GM12878 (cell line): ENCODE measurements around the gene PARN. TPM values are rescaled to one million over a fixed set of nuclear protein-coding genes. Genes with fewer than 3 reads are reported as not detected.

Experiments used
- ATAC-seq: fragments of 200-7000 bp; cut with Tn5 transposase; 3 replicates; pipeline ENCODE4 v1.9.1; 2020; ENCODE audit warnings: mild to moderate bottlenecking, moderate library complexity
- BruUV-seq: library from RNA; stranded (reverse); fragments of 400-500 nt; replicated peaks from 2 replicates; lab custom pipeline; 2021; lab: Mats Ljungman, UMichigan
- CTCF ChIA-PET: fragments of 300-600 bp; sonication (Branson Sonifier 250); formaldehyde crosslinking; extraction: SDS; loops from one replicate; lab custom pipeline; 2021; ENCODE audit warnings: inconsistent platforms; lab: Yijun Ruan, JAX
- POLR2A ChIA-PET: fragments of 350-600 bp; formaldehyde crosslinking; extraction: SDS; loops from one replicate; lab custom pipeline; 2021; ENCODE audit warnings: inconsistent platforms; lab: Charles Lee
- RAD21 ChIA-PET: fragments of 300-600 bp; sonication (Branson Sonifier 250); formaldehyde crosslinking; loops from one replicate; lab custom pipeline; 2023; ENCODE audit warnings: antibody characterized with exemption; ENCODE audit not compliant: unreplicated experiment; lab: Charles Lee
- SMC1A ChIA-PET: fragments of 300-600 bp; sonication (Branson Sonifier 250); formaldehyde crosslinking; loops from one replicate; lab custom pipeline; 2023; ENCODE audit not compliant: unreplicated experiment, uncharacterized antibody; lab: Charles Lee
- DNase-seq: peaks from one replicate; pipeline ENCODE4 v3.0.0-alpha.2; 2011; ENCODE audit warnings: low read depth, low spot score
- FAIRE-seq: peaks from 3 replicates; lab custom pipeline; 2011; peaks lifted over from hg19 to GRCh38; lab: Jason Lieb, UNC
- H2AFZ ChIP-seq: 2 replicates; pipeline ENCODE4 v1.6.0; 2011; ENCODE audit warnings: low read depth, low read length, control low read depth; ENCODE audit not compliant: control insufficient read depth
- H3K27ac ChIP-seq: 2 replicates; pipeline ENCODE4 v1.5.1; 2011; ENCODE audit warnings: control low read depth; ENCODE audit not compliant: control insufficient read depth, insufficient read depth
- H3K27me3 ChIP-seq, 2 experiments: replicated peaks in 1 of 2; 2 replicates each; pipeline versions ENCODE4 v1.6.0 to v1.6.1; 2011; ENCODE audit warnings: low read length in 1 of 2; ENCODE audit not compliant: control insufficient read depth in 2 of 2, insufficient read depth in 2 of 2
- H3K36me3 ChIP-seq, 2 experiments: 2 replicates each; pipeline ENCODE4 v1.5.1; 2011; ENCODE audit warnings: low read length in 1 of 2; ENCODE audit not compliant: control insufficient read depth in 2 of 2, insufficient read depth in 2 of 2
- H3K4me1 ChIP-seq: 2 replicates; pipeline ENCODE4 v1.6.1; 2011; ENCODE audit warnings: mild to moderate bottlenecking, low read length, moderate library complexity, mixed read lengths; ENCODE audit not compliant: control insufficient read depth, insufficient read depth
- H3K4me2 ChIP-seq: 2 replicates; pipeline ENCODE4 v1.6.0; 2011; ENCODE audit warnings: control low read depth; ENCODE audit not compliant: control insufficient read depth, insufficient read depth
- H3K4me3 ChIP-seq: fragments of 200-600 bp; sonication (generic); 2 replicates; pipeline ENCODE4 v1.5.1; 2016
- H3K79me2 ChIP-seq: 2 replicates; pipeline ENCODE4 v1.6.0; 2011; ENCODE audit warnings: low read length; ENCODE audit not compliant: control insufficient read depth, insufficient read depth
- H3K9ac ChIP-seq: 2 replicates; pipeline ENCODE4 v1.8.0; 2011; ENCODE audit warnings: low read length, control low read depth, mixed read lengths; ENCODE audit not compliant: control insufficient read depth, insufficient read depth
- H3K9me3 ChIP-seq: replicated peaks from 3 replicates; pipeline ENCODE4 v1.5.1; 2011; ENCODE audit warnings: mild to moderate bottlenecking, low read length; ENCODE audit not compliant: control insufficient read depth, insufficient read depth
- H4K20me1 ChIP-seq: 2 replicates; pipeline ENCODE4 v1.6.0; 2011; ENCODE audit not compliant: control insufficient read depth, insufficient read depth
- ASH2L ChIP-seq: fragments of 300-600, 200-600 bp; sonication (generic); IDR thresholded peaks from 2 replicates; pipeline ENCODE4 v1.6.1; 2017; ENCODE audit warnings: low read depth, mild to moderate bottlenecking, borderline replicate concordance
- ATF2 ChIP-seq: IDR thresholded peaks from 2 replicates; pipeline ENCODE4 v1.6.1; 2012; ENCODE audit warnings: low read length, inconsistent platforms
- BACH1 ChIP-seq: fragments of 450-650 bp; IDR thresholded peaks from 2 replicates; pipeline ENCODE4 v1.6.1; 2017; ENCODE audit warnings: mild to moderate bottlenecking, borderline replicate concordance
- CEBPB ChIP-seq, 2 experiments: fragments of 150-350 bp in 1 of 2; IDR thresholded peaks; 2 replicates each; pipeline ENCODE4 v1.6.1; 2012 to 2014; ENCODE audit warnings: low read depth in 2 of 2, low read length in 2 of 2, borderline replicate concordance in 1 of 2, inconsistent platforms in 1 of 2
- HCFC1 ChIP-seq: fragments of 150-350 bp; IDR thresholded peaks from 2 replicates; pipeline ENCODE4 v1.6.1; 2014; ENCODE audit warnings: low read length
- NFXL1 ChIP-seq: fragments of 450-650 bp; IDR thresholded peaks from 2 replicates; pipeline ENCODE4 v1.6.1; 2017; ENCODE audit warnings: antibody characterized with exemption, mild to moderate bottlenecking, borderline replicate concordance
- SMC3 ChIP-seq: IDR thresholded peaks from 2 replicates; pipeline ENCODE4 v1.6.1; 2011; ENCODE audit warnings: low read length, improper control_type of control experiment, borderline replicate concordance
- YY1 ChIP-seq: IDR thresholded peaks from 2 replicates; pipeline ENCODE4 v1.6.1; 2011; ENCODE audit warnings: low read depth, mild to moderate bottlenecking, low read length
- ZBTB40 ChIP-seq: fragments of 450-650 bp; IDR thresholded peaks from 2 replicates; pipeline ENCODE4 v1.6.1; 2016; ENCODE audit warnings: mild to moderate bottlenecking, moderate library complexity, borderline replicate concordance
- ZNF207 ChIP-seq: fragments of 450-650 bp; IDR thresholded peaks from 2 replicates; pipeline ENCODE4 v1.6.1; 2014; ENCODE audit warnings: antibody characterized with exemption, mild to moderate bottlenecking, borderline replicate concordance
- WGBS: methylation state at CpG from one replicate; pipeline ENCODE4 v1.1.6; 2016; ENCODE audit warnings: low lambda C conversion rate; ENCODE audit not compliant: insufficient replicate concordance, insufficient coverage; ENCODE audit errors: missing lambda C conversion rate; 5-methylcytosine and 5-hydroxymethylcytosine counted together
- in situ Hi-C: fragments of 300-500 bp; cut with MboI; formaldehyde crosslinking; loops from 9 replicates; pipeline ENCODE4 v1.14.3; 2018; ENCODE audit warnings: mixed read lengths
- intact Hi-C: fragments of 100-400 bp; cut with micrococcal nuclease; formaldehyde crosslinking; loops from one replicate; pipeline ENCODE4 v1.14.2; 2022; ENCODE audit not compliant: unreplicated experiment
- polyA plus RNA-seq, 11 experiments: library from polyadenylated mRNA; depleted of rRNA in 4 of 11; unstranded in 6 of 11; stranded (reverse) in 5 of 11; fragments of >200 nt; fragmentation: Nextera tagmentation in 4 of 11; fragmentation: Illumina TruSeq in 1 of 11; extraction: Ambion mirVana in 4 of 11; extraction: Trizol in 1 of 11; gene quantifications; 1 replicate in 1 of 11; 2 replicates in 10 of 11; pipeline versions ENCODE4 v1.2.1 to v1.2.3, GENCODE V29; 2011 to 2016; ENCODE audit warnings: inconsistent platforms in 2 of 11, missing spikeins in 2 of 11, low read depth in 1 of 11
- total RNA-seq, 4 experiments: library from RNA; depleted of rRNA in 3 of 4; stranded (reverse); fragments of >200 nt in 3 of 4; fragmentation: Illumina TruSeq in 1 of 4; extraction: Trizol in 1 of 4; gene quantifications; 2 replicates each; pipeline versions ENCODE4 v1.2.1 to v1.2.3, GENCODE V29; 2013 to 2021
- TF ChIP-seq, protein P1 (sequence below): fragments of 450-650 bp; IDR thresholded peaks from 2 replicates; pipeline ENCODE4 v1.6.1; 2018; ENCODE audit warnings: mild to moderate bottlenecking, low read depth, moderate library complexity; ENCODE audit not compliant: partially characterized antibody
- TF ChIP-seq, protein P2 (sequence below): fragments of 450-650 bp; IDR thresholded peaks from 2 replicates; pipeline ENCODE4 v1.6.1; 2016; ENCODE audit warnings: mild to moderate bottlenecking

The PARN gene
- total and polyA plus RNA-seq, 10 of the 15 experiments (the other 5 are each of a cell fraction or from before 2014, with no cell fraction given): 15.6 to 77.3 (median 47.7) TPM

GRCh38 chr16:14672403-14672971, 42.4 kb upstream of the PARN start:
- CTCF ChIA-PET: interaction anchor here (0.9 to 1.4 kb wide), 2 partner anchors 14 to 15 kb away, joined by 4 read pairs; no protein-coding TSS in a partner anchor
- Histone ChIP-seq H3K4me1 (peaks cover 9% of the 10 kb centered on the region), H3K36me3 (peaks cover 4 to 5% of the 10 kb centered on the region in 2 experiments; a peak in 3 of 4 replicates), H4K20me1 (no peaks in the 10 kb centered on the region), H3K9me3 (no peaks in the 10 kb centered on the region), H3K27ac (peak overlapping the region; percentile 47), H3K79me2 (no peaks in the 10 kb centered on the region), H3K9ac (no peak overlapping the region), H3K4me3 (peak overlapping the region; percentile 19; the same call in 1 of the 2 replicates), H3K4me2 (peak overlapping the region; percentile 90), H2AFZ (peak overlapping the region; percentile 58), H3K27me3 (no peaks in the 10 kb centered on the region)
- 3% methylated on average over 7 of the region's 7 CpGs for WGBS
- SMC1A ChIA-PET: interaction anchor here (1.5 to 5.8 kb wide), 2 partner anchors 10 to 14 kb away, joined by 3 to 25 read pairs; no protein-coding TSS in a partner anchor
- ATAC-seq: peak; percentile 92
- in situ Hi-C loops (no loop called here), intact Hi-C loops (no loop called here)
- peak; percentile 72 for DNase-seq
- POLR2A ChIA-PET: interaction anchor here (0.7 to 3.2 kb wide), 2 partner anchors 11 to 15 kb away, joined by 3 to 9 read pairs; no protein-coding TSS in a partner anchor
- RAD21 ChIA-PET: interaction anchor here (0.7 to 1.1 kb wide), 4 partner anchors 14 to 367 kb away, joined by 3 to 5 read pairs (median 4); partner anchors contain the start of gene PARN
- FAIRE-seq: peak; percentile 89
- BruUV-seq: no TSS peak
- peak; percentile 49; the same call in 1 of the 2 replicates for TF ChIP-seq YY1
- no peak for TF ChIP-seq HCFC1
- TF ChIP-seq ZNF207: peak; percentile 33; the same call in 1 of the 2 replicates
- TF ChIP-seq BACH1: no peak
- TF ChIP-seq, protein P1, sequence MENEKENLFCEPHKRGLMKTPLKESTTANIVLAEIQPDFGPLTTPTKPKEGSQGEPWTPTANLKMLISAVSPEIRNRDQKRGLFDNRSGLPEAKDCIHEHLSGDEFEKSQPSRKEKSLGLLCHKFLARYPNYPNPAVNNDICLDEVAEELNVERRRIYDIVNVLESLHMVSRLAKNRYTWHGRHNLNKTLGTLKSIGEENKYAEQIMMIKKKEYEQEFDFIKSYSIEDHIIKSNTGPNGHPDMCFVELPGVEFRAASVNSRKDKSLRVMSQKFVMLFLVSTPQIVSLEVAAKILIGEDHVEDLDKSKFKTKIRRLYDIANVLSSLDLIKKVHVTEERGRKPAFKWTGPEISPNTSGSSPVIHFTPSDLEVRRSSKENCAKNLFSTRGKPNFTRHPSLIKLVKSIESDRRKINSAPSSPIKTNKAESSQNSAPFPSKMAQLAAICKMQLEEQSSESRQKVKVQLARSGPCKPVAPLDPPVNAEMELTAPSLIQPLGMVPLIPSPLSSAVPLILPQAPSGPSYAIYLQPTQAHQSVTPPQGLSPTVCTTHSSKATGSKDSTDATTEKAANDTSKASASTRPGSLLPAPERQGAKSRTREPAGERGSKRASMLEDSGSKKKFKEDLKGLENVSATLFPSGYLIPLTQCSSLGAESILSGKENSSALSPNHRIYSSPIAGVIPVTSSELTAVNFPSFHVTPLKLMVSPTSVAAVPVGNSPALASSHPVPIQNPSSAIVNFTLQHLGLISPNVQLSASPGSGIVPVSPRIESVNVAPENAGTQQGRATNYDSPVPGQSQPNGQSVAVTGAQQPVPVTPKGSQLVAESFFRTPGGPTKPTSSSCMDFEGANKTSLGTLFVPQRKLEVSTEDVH: peak; percentile 19
- TF ChIP-seq ZBTB40: no peak
- TF ChIP-seq ATF2: peak; percentile 56
- TF ChIP-seq, protein P2, sequence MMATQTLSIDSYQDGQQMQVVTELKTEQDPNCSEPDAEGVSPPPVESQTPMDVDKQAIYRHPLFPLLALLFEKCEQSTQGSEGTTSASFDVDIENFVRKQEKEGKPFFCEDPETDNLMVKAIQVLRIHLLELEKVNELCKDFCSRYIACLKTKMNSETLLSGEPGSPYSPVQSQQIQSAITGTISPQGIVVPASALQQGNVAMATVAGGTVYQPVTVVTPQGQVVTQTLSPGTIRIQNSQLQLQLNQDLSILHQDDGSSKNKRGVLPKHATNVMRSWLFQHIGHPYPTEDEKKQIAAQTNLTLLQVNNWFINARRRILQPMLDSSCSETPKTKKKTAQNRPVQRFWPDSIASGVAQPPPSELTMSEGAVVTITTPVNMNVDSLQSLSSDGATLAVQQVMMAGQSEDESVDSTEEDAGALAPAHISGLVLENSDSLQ: peak; percentile 90
- TF ChIP-seq ASH2L: no peak
- no peak for TF ChIP-seq SMC3
- TF ChIP-seq NFXL1: no peak
- no peak for TF ChIP-seq CEBPB (IDR thresholded peaks at IDR 0.05; ENCODE audit: borderline replicate concordance in 1 of 2, low read depth in 2 of 2, low read length in 2 of 2)
